GM15510 (cell line): ENCODE data around the gene PRKN.

Experiments used
- POLR2A ChIP-seq: IDR thresholded peaks from 3 replicates; pipeline ENCODE4 v1.6.1; 2011; ENCODE audit warnings: borderline replicate concordance; ENCODE audit not compliant: insufficient read length; ENCODE audit errors: extremely low read depth

PRKN gene

DNA sequence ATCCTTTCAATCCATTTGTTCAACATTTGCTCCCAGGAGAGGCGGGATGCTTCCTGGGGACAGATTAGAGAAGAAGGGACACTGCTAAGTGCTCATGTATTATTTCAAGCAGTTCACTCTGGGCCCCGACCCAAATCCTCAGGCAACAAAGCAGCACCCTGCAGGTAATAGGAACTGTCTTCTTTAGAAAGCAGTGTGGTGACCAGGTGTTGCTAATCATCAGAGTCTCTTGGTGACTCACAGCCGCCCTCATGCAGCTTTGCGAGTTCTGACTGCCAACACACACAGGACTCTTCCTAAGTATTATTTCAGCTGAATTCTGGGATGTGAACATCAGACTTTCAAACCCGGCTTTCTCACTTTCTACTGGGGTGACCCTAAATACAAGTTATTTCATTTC lies 356.4 kb downstream of the PRKN start:
- no peak for TF ChIP-seq POLR2A

GRCh38 chr6:162369091-162369490 lies 358.5 kb downstream of the PRKN start:
- TF ChIP-seq POLR2A: no peak

DNA sequence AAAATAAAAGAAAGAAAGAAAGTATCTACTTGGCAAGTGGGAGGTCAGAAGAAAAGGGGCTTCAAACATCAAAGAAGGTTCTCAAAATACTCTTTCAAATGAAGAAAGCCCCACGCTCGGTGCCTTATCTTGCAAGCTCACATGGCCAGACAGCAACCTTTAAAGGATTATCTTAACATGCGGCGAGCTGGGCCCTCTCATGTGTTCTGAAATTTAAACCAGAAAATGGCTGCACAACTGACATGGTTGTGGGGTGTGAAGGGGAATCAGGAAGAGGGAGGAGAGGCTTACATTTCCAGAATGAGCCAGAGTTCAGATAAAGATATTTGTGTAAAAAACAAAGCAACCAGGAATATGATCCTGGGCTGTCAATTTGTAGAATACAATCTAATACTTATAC lies 363.1 kb downstream of the PRKN start:
- no peak for TF ChIP-seq POLR2A

DNA sequence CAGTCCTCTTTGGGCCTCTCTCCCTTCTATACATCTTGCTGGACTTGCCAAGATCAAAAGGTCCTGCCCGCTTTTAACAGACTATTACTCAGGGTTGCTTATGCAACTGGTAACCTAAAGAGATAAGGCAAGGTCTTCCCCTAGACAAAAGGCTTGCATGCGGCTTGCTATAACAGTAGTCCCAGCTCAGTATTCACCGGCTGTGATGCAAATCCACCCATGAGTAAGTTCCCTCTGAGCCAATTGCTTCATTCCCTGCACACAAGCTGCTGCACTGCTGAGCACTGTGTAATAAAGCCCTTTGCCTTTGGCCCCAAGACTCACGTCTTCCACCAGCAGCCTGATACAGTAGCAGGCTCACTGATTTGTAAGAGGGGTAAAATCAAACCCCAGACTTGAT lies 363.8 kb downstream of the PRKN start:
- no peak for TF ChIP-seq POLR2A

DNA sequence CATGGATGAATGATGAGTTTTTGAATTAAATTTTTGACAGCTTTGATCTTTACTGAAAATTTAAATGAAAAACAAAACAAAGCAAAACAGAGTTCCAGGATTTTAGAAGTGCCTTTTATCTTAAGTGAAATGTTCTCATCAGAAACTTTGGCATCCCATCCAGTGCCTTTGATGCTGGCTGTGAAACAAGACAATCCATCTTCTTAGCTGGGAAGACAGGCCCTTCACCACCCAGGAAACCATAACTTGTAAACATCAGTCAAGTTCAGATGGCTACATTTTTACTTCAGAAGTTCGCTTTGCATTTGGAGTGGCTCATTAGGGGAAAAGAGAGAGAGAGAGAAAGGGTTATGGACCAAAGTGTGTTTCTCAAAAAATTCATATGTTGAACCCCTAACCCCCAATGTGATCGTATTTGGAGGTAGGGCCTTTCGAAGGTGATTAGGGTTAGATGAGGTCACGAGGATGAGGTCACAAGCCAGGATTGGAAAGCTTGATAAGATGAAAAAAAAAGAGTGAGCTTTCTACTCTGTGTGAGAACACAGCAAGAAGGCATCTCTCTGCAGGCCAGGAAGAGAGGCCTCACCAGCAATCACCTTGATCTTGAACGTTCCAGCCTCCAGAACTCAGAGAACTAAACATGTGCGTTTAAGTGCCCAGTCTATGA lies 366.5 kb downstream of the PRKN start:
- no peak for TF ChIP-seq POLR2A

GRCh38 chr6:162358625-162359024 lies 368.9 kb downstream of the PRKN start:
- TF ChIP-seq POLR2A: no peak

DNA sequence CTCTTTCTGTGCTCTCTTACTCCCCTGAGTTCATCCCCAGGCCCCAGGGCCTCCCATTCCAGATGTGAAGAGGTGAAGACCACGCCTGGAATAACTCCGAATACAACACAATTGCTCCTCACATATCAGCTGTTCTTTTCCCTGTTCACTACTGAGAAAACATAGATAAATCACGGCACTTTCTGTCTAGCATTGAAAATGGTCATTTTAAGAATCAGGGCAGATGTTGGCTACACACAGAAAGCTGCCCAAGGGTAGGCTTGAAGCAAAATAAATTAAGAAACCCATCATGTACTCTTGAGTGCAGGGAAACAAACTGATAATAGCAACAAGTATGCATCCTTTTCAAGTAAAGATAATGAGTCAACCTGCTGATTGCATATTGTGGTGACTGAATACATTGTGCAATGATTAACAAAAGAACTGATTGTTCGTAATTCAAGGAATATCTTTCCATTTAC lies 382.5 kb downstream of the PRKN start:
- TF ChIP-seq POLR2A: no peak

- no peak for TF ChIP-seq POLR2A
Measured at GRCh38 chr6:162344646-162345010, 382.9 kb downstream of the PRKN start.

- no peak for TF ChIP-seq POLR2A
Measured at GRCh38 chr6:162343936-162344645, 383.5 kb downstream of the PRKN start.

GRCh38 chr6:162343198-162343935 lies 384.2 kb downstream of the PRKN start:
- no peak for TF ChIP-seq POLR2A

GRCh38 chr6:162337412-162337811 lies 390.2 kb downstream of the PRKN start:
- TF ChIP-seq POLR2A: no peak

- no peak for TF ChIP-seq POLR2A
Measured at GRCh38 chr6:162336359-162336758, 391.2 kb downstream of the PRKN start.

DNA sequence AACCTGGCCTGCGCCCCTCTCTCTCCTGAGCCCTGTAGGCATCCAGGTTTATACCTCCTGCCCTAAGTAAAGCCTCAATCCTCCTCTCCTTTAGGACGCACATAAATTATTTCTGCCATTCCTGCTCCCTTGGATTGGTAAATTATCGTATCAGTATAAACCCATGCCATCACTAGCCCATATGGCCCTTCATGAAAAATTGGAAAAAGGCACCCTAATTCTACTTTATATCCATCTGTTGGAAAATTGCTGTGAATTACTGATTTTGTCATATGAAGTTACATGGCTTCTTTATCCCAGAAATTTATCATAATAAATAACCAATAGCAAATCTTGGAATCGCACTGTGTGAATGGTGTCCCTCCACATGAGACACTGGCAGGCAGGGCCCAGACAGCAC lies 395.2 kb downstream of the PRKN start:
- no peak for TF ChIP-seq POLR2A

DNA sequence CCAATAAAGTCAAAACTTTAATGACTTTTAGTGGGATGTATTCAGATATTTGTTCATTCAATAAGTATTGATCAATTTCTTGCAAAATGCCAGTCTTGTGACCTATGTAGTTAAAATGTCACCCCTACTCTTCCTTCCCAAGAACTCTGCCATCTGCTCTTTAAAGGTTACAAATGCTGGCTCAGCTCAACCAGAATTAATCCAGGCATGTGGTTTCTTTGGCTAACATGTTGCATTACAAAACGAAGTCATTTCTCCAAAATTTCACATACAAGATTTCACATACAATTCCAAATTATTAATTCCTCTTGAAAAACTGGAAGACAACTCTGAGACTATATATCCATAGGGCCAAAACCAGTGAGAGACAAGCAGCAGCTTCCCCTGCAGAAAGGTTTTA lies 395.7 kb downstream of the PRKN start:
- no peak for TF ChIP-seq POLR2A

- no peak for TF ChIP-seq POLR2A
Measured at GRCh38 chr6:162325826-162326225, 401.7 kb downstream of the PRKN start.
